Muscle of back (tissue), 11 donors: ENCODE results near the gene TSC22D3. TPM values are rescaled to one million over a fixed set of nuclear protein-coding genes. Genes with fewer than 3 reads are reported as not detected.
"Not testable (repeated sequence)": the region's sequence is repeated elsewhere in the genome, so short reads cannot be mapped to it uniquely, and the experiment has no call there.

ENCODE experiments used
- DNase-seq, 3 donors: peaks; one replicate each; pipeline versions ENCODE4 v3.0.0 to v3.0.0-alpha.2; 2013
- polyA plus RNA-seq, 10 donors: library from polyadenylated mRNA; unstranded; fragments of 120-200 nt; gene quantifications; one replicate each; pipeline ENCODE4 v1.2.1, GENCODE V29; 2013; ENCODE audit not compliant: insufficient read length in 10 of 10

The TSC22D3 gene
- polyA plus RNA-seq, 10 donors = 36.0 to 98.1 (median 58.7) TPM

GRCh38 chrX:107685586-107685985 is 90.0 kb downstream of the TSC22D3 start:
- DNase-seq = not testable (repeated sequence)

- peak in 1 of 3 donors; percentile 50 for DNase-seq
These were observed 90.6 kb downstream of the TSC22D3 start for GRCh38 chrX:107684956-107685385.

- DNase-seq = no peak
These were observed 91.7 kb downstream of the TSC22D3 start for GRCh38 chrX:107683931-107684330.

- DNase-seq = peak in 1 of 3 donors; percentile 43
These were observed 92.3 kb downstream of the TSC22D3 start for GRCh38 chrX:107683124-107683895.

- no peak for DNase-seq
These were observed 93.3 kb downstream of the TSC22D3 start for GRCh38 chrX:107682256-107682655.

- DNase-seq = peak in 1 of 3 donors; percentile 46
These were observed 96.4 kb downstream of the TSC22D3 start for GRCh38 chrX:107678957-107679740.

- DNase-seq = no peak
These were observed 97.7 kb downstream of the TSC22D3 start for GRCh38 chrX:107677909-107678308.

- no peak for DNase-seq
These were observed 98.1 kb downstream of the TSC22D3 start for GRCh38 chrX:107677501-107677901.

- DNase-seq = peak; percentile 77 to 89 (median 77)
These were observed 98.8 kb downstream of the TSC22D3 start for GRCh38 chrX:107676559-107677378.

- peak in 1 of 3 donors; percentile 48 for DNase-seq
These were observed 99.6 kb downstream of the TSC22D3 start for GRCh38 chrX:107675823-107676555.

- DNase-seq = no peak
These were observed 100.3 kb downstream of the TSC22D3 start for GRCh38 chrX:107675365-107675654.

- DNase-seq = peak in 2 of 3 donors; percentile 64 to 83
These were observed 100.9 kb downstream of the TSC22D3 start for GRCh38 chrX:107674480-107675364.

- peak in 2 of 3 donors; percentile 24 to 59 for DNase-seq
These were observed 101.6 kb downstream of the TSC22D3 start for GRCh38 chrX:107673933-107674479.

GRCh38 chrX:107673431-107673830 is 102.2 kb downstream of the TSC22D3 start:
- DNase-seq = no peak

- peak in 2 of 3 donors; percentile 47 to 70 for DNase-seq
These were observed 102.6 kb downstream of the TSC22D3 start for GRCh38 chrX:107672955-107673378.

- not testable (repeated sequence) for DNase-seq
These were observed 104.3 kb downstream of the TSC22D3 start for GRCh38 chrX:107671256-107671655.

GRCh38 chrX:107669885-107670628 is 105.5 kb downstream of the TSC22D3 start:
- DNase-seq = no peak

- no peak for DNase-seq
These were observed 106.3 kb downstream of the TSC22D3 start for GRCh38 chrX:107669261-107669660.

- DNase-seq = not testable (repeated sequence)
These were observed 106.9 kb downstream of the TSC22D3 start for GRCh38 chrX:107668710-107669109.
